Activated CD8-positive, alpha-beta memory T cell treated with anti-CD3 and anti-CD28 coated beads for 1 hour (primary cell): ENCODE data around the gene KAZN.
"Not testable (repeated sequence)": the region's sequence is repeated elsewhere in the genome, so short reads cannot be mapped to it uniquely, and the experiment has no call there.

Source experiments
- DNase-seq, 2 donors: peaks; one replicate each; pipeline ENCODE4 v3.0.0-alpha.2; 2020; ENCODE audit warnings: low read depth in 1 of 2; ENCODE audit errors: extremely low read depth in 1 of 2

Gene KAZN

GRCh38 chr1:15115542-15116330 lies 517.3 kb downstream of the KAZN start:
- DNase-seq = no peak

GRCh38 chr1:15116966-15117365 lies 518.5 kb downstream of the KAZN start:
- DNase-seq = no peak

GRCh38 chr1:15117671-15118325 lies 519.3 kb downstream of the KAZN start:
- DNase-seq = no peak

GRCh38 chr1:15118579-15118978 lies 520.1 kb downstream of the KAZN start:
- DNase-seq = no peak

GRCh38 chr1:15120251-15120945 lies 521.9 kb downstream of the KAZN start:
- no peak for DNase-seq

- no peak for DNase-seq
Observed at GRCh38 chr1:15122331-15122730, 523.8 kb downstream of the KAZN start.

GRCh38 chr1:15123270-15123669 lies 524.8 kb downstream of the KAZN start:
- no peak for DNase-seq

- DNase-seq = no peak
Observed at GRCh38 chr1:15123925-15124324, 525.4 kb downstream of the KAZN start.

- no peak for DNase-seq
Observed at GRCh38 chr1:15124362-15125100, 526.0 kb downstream of the KAZN start.

GRCh38 chr1:15125101-15125745 lies 526.7 kb downstream of the KAZN start:
- DNase-seq = no peak

- DNase-seq = no peak
Observed at GRCh38 chr1:15128077-15128476, 529.6 kb downstream of the KAZN start.

- DNase-seq = peak; percentile 3 to 51
Observed at GRCh38 chr1:15128520-15129313, 530.2 kb downstream of the KAZN start.

- no peak for DNase-seq
Observed at GRCh38 chr1:15129944-15130343, 531.5 kb downstream of the KAZN start.

GRCh38 chr1:15130607-15131006 lies 532.1 kb downstream of the KAZN start:
- DNase-seq = no peak

GRCh38 chr1:15132965-15133364 lies 534.5 kb downstream of the KAZN start:
- DNase-seq = no peak

- DNase-seq = no peak
Observed at GRCh38 chr1:15134285-15134684, 535.8 kb downstream of the KAZN start.

- DNase-seq = not testable (repeated sequence)
Observed at GRCh38 chr1:15135604-15136003, 537.1 kb downstream of the KAZN start.

- no peak for DNase-seq
Observed at GRCh38 chr1:15137809-15138208, 539.3 kb downstream of the KAZN start.

GRCh38 chr1:15139654-15140350 lies 541.3 kb downstream of the KAZN start:
- DNase-seq = no peak
